A204.1 (cell line): ENCODE results near the gene HSDL1.

Source experiments
- FAIRE-seq: peaks from 2 replicates; lab custom pipeline; 2012; peaks lifted over from hg19 to GRCh38; lab: Jason Lieb, UNC

HSDL1 gene

GRCh38 chr16:84176192-84177053, 31.4 kb upstream of the HSDL1 start:
- FAIRE-seq: no peak

DNA sequence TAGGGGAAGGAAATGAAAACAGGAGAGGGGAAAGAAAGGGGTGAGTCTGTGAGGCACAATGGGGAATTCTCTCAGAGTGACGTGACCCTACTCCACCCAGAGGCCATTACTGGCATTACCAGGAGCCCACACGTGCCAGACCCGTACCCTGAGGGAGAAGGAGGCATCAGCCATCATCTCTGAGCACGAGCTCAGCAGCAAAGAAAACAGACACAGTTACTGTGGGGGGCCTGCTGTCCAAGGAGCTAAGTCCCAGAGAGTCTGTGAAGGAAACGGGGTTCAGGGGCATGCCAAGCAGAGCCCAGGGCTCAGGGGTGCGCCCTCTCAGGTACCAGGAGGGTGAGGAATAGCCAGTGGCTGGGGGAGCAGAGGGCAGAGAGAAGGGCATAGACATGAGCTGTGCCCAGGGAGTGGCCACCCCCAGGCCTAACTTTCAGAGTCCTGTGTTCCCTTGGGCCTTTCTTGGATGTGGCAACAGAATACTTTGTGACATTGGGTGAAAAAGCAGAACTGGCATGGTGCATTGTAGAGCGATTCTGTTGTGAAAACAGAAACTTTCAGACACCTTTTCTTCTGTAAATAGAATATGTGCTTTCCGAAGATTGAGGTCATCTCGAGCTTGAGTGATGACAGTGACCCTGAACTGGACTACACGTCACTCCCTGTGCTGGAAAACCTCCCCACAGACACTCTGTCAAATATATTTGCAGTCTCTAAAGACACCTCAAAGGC, 30.5 kb upstream of the HSDL1 start:
- FAIRE-seq: no peak

DNA sequence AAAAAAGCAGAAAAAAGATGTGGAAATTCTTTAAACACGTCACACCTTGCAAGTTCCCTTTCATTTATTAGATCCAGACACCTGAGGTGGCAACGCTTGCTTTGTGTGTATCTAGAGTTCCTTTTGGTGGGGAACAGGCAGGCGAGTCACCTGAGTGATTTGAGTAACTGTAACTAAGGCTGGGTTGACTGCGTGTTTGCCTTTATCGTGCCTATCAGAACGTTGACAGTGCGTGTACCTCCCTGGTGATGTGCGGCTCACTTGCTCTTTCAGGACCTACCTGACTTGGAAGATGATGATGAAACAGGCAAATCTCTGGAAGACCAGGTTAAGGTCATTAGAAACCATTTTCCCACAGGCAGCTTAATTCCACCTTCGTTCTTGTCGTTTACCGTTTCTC, 29.4 kb upstream of the HSDL1 start:
- FAIRE-seq: no peak

- no peak for FAIRE-seq
Measured at GRCh38 chr16:84169765-84170310, 24.9 kb upstream of the HSDL1 start.

DNA sequence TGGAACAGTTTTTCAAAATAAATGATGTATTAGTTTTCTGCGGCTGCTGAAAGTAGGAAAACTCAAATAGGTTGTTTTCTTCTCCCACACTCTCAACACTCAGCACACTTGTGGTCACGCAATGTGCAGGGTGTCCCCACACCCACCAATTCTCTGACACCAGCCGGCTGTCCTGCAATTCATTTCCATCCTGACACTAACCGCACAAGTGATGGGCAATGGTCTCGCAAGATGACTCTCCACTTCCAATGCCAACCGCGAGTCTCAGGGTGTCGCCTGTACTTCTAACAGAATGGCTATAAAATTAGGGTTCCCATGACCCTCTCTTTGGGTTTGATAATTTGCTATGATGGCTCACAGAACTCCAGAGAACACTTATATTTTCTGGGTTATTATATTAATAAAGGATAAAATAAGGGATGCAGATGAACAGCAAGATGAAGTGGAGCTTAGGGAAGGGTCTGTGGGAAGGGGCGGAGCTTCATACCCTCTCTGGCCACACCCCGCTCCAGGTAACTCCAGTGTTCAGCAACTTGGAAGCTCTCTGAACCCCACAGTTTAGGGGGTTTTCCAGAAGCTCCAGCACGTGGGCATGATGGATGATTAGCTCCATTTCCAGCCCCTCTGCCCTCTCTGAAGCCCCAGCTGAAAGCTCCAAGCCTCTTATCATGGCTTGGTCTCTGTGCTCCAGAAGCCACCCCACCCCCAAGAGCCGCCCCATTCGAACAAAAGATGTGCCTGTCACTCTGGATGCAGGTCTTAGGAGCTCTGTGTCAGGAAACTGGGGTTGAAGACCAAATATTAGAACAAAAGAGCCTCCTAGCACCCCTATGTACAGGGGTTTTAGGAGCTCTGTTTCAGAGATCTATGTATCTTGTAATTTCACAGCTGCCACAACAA, 22.1 kb upstream of the HSDL1 start:
- no peak for FAIRE-seq

GRCh38 chr16:84165746-84166145, 20.8 kb upstream of the HSDL1 start:
- no peak for FAIRE-seq

DNA sequence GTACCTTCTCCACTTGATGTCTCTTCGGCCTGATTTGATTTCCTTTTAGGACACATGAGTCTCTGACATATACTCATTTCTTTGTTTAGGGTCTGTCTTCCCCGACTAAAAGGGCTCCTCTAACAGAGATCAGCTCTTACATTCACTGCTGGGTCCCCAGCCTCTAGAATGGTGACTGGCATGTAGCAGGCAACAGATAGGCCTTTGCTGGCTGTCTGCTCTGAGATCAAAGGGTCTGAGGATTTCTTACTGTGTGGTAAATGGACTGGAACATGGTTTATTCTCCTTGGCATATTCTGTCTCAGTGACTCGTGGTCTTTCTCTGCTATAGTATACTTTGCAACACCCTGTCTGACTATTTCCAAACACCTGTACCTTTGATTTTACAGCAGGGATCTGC, 16.8 kb upstream of the HSDL1 start:
- no peak for FAIRE-seq

DNA sequence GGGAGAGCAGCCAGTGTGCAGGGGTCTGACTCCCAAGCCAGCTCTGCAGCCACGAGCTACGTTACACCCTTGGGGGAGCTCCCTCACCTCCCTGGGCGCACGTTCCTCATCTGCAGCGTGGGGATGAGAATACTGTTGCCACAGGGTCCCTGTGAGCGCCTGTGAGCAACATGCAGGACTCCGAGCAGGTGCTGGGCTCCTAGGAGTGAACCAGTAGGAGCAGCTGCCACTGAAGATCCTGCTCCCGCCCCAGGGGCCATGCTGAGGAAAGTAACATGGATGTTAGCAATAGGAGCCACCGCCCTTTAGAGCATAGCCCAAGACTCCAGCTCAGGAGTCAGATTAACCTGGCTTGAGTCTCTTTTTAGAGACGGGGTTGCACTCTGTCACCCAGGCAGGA, 16.1 kb upstream of the HSDL1 start:
- no peak for FAIRE-seq

DNA sequence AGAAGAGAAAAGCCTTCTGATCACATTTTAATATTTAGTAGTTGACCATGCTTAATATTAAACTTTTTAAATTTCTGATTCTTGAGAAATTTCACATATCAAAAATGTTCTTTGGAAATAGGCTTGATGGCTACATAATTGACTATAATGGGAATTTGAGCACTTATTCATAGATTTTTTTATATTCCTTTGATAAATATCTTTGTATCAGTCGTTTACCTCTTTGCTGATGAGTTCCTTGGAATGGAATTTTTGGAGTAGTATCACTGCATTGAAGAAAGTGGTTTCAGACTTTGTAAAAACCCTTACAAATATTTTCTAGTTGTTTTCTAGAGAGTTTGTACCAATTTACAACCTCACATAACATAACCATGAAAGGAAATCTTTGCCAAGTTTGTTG, 14.8 kb upstream of the HSDL1 start:
- no peak for FAIRE-seq

- no peak for FAIRE-seq
Measured at GRCh38 chr16:84159007-84159406, 14.0 kb upstream of the HSDL1 start.

- FAIRE-seq: no peak
Measured at GRCh38 chr16:84156342-84156784, 11.4 kb upstream of the HSDL1 start.

GRCh38 chr16:84155771-84156170, 10.8 kb upstream of the HSDL1 start:
- FAIRE-seq: no peak

GRCh38 chr16:84155226-84155625, 10.2 kb upstream of the HSDL1 start:
- no peak for FAIRE-seq

DNA sequence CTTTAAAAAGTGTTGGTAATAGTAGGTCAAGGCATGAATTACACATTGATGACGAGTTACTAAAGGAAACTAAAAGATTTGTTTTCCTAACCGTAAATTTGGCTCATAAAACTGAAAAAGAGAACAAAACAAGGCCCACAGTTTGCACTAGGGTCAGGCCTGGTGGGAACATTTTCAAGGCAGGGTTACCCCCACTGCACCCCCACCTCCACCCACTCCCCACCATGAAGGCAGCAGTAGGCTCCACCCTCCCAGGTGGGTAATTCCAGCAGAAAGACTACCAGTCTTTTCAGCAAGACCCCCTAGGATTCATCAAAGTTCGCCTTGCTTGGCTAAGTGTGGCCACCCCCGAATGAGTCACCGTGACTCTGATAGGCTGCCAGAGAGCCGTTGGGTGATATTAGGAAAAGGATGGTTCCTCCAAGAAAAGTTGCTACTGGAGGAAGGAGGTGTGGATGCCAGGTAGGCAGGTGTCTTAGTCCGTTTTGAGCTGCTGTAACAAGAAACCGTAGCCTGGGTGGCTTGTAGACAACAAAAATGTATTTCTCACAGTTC, 8.8 kb upstream of the HSDL1 start:
- FAIRE-seq: no peak

- FAIRE-seq: no peak
Measured at GRCh38 chr16:84150926-84151325, 5.9 kb upstream of the HSDL1 start.

GRCh38 chr16:84144209-84144858, 643 bp downstream of the HSDL1 start:
- FAIRE-seq: no peak

- no peak for FAIRE-seq
Measured at GRCh38 chr16:84143784-84144199, 1.2 kb downstream of the HSDL1 start.

GRCh38 chr16:84143081-84143480, 1.9 kb downstream of the HSDL1 start:
- no peak for FAIRE-seq

- FAIRE-seq: no peak
Measured at GRCh38 chr16:84141143-84141670, 3.8 kb downstream of the HSDL1 start.

DNA sequence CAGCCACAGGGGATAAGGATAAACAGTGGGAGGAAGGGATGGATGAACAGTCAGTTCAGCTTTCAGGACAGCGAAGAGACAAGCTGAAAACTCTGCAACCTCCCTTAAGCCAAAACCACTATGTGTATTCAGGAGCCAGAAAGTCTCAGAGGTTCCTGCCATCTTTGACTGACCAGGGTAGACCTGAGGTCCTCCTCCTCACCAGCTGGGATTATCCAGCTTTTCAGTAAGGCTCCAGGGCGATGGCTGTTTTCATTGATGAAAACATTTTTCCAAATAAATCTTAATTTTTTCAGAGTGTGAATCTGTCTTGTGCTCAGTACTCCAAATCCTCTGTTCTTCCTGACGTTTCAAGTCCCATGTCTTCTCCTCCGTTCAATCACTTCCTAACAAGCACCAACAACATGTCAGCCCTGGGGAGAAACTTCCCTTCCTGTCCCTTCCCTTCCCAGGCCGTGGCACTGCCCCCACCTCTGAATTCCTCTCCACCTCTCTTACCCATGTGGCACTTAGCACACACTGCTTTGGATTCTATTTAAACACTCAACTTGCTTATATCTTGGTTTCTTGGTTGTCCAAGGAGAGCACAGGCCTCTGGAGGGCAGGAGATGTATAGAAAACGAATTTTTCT, 5.2 kb downstream of the HSDL1 start:
- FAIRE-seq: no peak
